GM21619 (cell line): ENCODE measurements around the gene CYP27A1.

Source experiments
- ATAC-seq: cut with Tn5 transposase; IDR thresholded peaks from one replicate; pipeline ENCODE4 v1.9.1; 2021; ENCODE audit not compliant: unreplicated experiment

Gene CYP27A1

GRCh38 chr2:218857371-218858137 is 75.6 kb downstream of the CYP27A1 start:
- no peak for ATAC-seq

GRCh38 chr2:218858138-218858445 is 76.1 kb downstream of the CYP27A1 start:
- ATAC-seq: no peak

GRCh38 chr2:218858671-218859555 is 77.0 kb downstream of the CYP27A1 start:
- ATAC-seq: no peak

GRCh38 chr2:218859556-218859987 is 77.6 kb downstream of the CYP27A1 start, which contains the start of gene WNT6:
TSS of gene WNT6 (plus strand) at chr2:218859805. CDS start at chr2:218860038, 233 bp downstream.
- ATAC-seq: no peak

- no peak for ATAC-seq
These were observed 78.3 kb downstream of the CYP27A1 start for GRCh38 chr2:218859988-218860831.

GRCh38 chr2:218860950-218861381 is 79.0 kb downstream of the CYP27A1 start:
- no peak for ATAC-seq

- ATAC-seq: no peak
These were observed 79.8 kb downstream of the CYP27A1 start for GRCh38 chr2:218861645-218862318.

GRCh38 chr2:218863021-218863520 is 81.1 kb downstream of the CYP27A1 start:
- ATAC-seq: no peak
